GM12878 (cell line): ENCODE results near the gene SNCG. TPM values are rescaled to one million over a fixed set of nuclear protein-coding genes. Genes with fewer than 3 reads are reported as not detected.

Experiments used
- ATAC-seq: fragments of 200-7000 bp; cut with Tn5 transposase; 3 replicates; pipeline ENCODE4 v1.9.1; 2020; ENCODE audit warnings: mild to moderate bottlenecking, moderate library complexity
- BruUV-seq: library from RNA; stranded (reverse); fragments of 400-500 nt; replicated peaks from 2 replicates; lab custom pipeline; 2021; lab: Mats Ljungman, UMichigan
- CTCF ChIA-PET: fragments of 300-600 bp; sonication (Branson Sonifier 250); formaldehyde crosslinking; extraction: SDS; loops from one replicate; lab custom pipeline; 2021; ENCODE audit warnings: inconsistent platforms; lab: Yijun Ruan, JAX
- POLR2A ChIA-PET: fragments of 350-600 bp; formaldehyde crosslinking; extraction: SDS; loops from one replicate; lab custom pipeline; 2021; ENCODE audit warnings: inconsistent platforms; lab: Charles Lee
- RAD21 ChIA-PET: fragments of 300-600 bp; sonication (Branson Sonifier 250); formaldehyde crosslinking; loops from one replicate; lab custom pipeline; 2023; ENCODE audit warnings: antibody characterized with exemption; ENCODE audit not compliant: unreplicated experiment; lab: Charles Lee
- SMC1A ChIA-PET: fragments of 300-600 bp; sonication (Branson Sonifier 250); formaldehyde crosslinking; loops from one replicate; lab custom pipeline; 2023; ENCODE audit not compliant: unreplicated experiment, uncharacterized antibody; lab: Charles Lee
- DNase-seq: peaks from one replicate; pipeline ENCODE4 v3.0.0-alpha.2; 2011; ENCODE audit warnings: low read depth, low spot score
- FAIRE-seq: peaks from 3 replicates; lab custom pipeline; 2011; peaks lifted over from hg19 to GRCh38; lab: Jason Lieb, UNC
- H2AFZ ChIP-seq: 2 replicates; pipeline ENCODE4 v1.6.0; 2011; ENCODE audit warnings: low read depth, low read length, control low read depth; ENCODE audit not compliant: control insufficient read depth
- H3K27ac ChIP-seq: 2 replicates; pipeline ENCODE4 v1.5.1; 2011; ENCODE audit warnings: control low read depth; ENCODE audit not compliant: control insufficient read depth, insufficient read depth
- H3K27me3 ChIP-seq, 2 experiments: replicated peaks in 1 of 2; 2 replicates each; pipeline versions ENCODE4 v1.6.0 to v1.6.1; 2011; ENCODE audit warnings: low read length in 1 of 2; ENCODE audit not compliant: control insufficient read depth in 2 of 2, insufficient read depth in 2 of 2
- H3K36me3 ChIP-seq, 2 experiments: 2 replicates each; pipeline ENCODE4 v1.5.1; 2011; ENCODE audit warnings: low read length in 1 of 2; ENCODE audit not compliant: control insufficient read depth in 2 of 2, insufficient read depth in 2 of 2
- H3K4me1 ChIP-seq: 2 replicates; pipeline ENCODE4 v1.6.1; 2011; ENCODE audit warnings: mild to moderate bottlenecking, low read length, moderate library complexity, mixed read lengths; ENCODE audit not compliant: control insufficient read depth, insufficient read depth
- H3K4me2 ChIP-seq: 2 replicates; pipeline ENCODE4 v1.6.0; 2011; ENCODE audit warnings: control low read depth; ENCODE audit not compliant: control insufficient read depth, insufficient read depth
- H3K4me3 ChIP-seq: fragments of 200-600 bp; sonication (generic); 2 replicates; pipeline ENCODE4 v1.5.1; 2016
- H3K79me2 ChIP-seq: 2 replicates; pipeline ENCODE4 v1.6.0; 2011; ENCODE audit warnings: low read length; ENCODE audit not compliant: control insufficient read depth, insufficient read depth
- H3K9ac ChIP-seq: 2 replicates; pipeline ENCODE4 v1.8.0; 2011; ENCODE audit warnings: low read length, control low read depth, mixed read lengths; ENCODE audit not compliant: control insufficient read depth, insufficient read depth
- H3K9me3 ChIP-seq: replicated peaks from 3 replicates; pipeline ENCODE4 v1.5.1; 2011; ENCODE audit warnings: mild to moderate bottlenecking, low read length; ENCODE audit not compliant: control insufficient read depth, insufficient read depth
- H4K20me1 ChIP-seq: 2 replicates; pipeline ENCODE4 v1.6.0; 2011; ENCODE audit not compliant: control insufficient read depth, insufficient read depth
- ATF3 ChIP-seq: IDR thresholded peaks from 2 replicates; pipeline ENCODE4 v1.6.1; 2011; ENCODE audit warnings: low read depth, mild to moderate bottlenecking, low read length, moderate library complexity, borderline replicate concordance; ENCODE audit errors: extremely low read depth
- BMI1 ChIP-seq: fragments of 450-650 bp; IDR thresholded peaks from 2 replicates; pipeline ENCODE4 v1.6.1; 2016; ENCODE audit warnings: mild to moderate bottlenecking, moderate library complexity, borderline replicate concordance
- BRCA1 ChIP-seq: IDR thresholded peaks from 2 replicates; pipeline ENCODE4 v1.6.1; 2011; ENCODE audit warnings: low read depth, low read length, improper control_type of control experiment
- CHD2 ChIP-seq: IDR thresholded peaks from 2 replicates; pipeline ENCODE4 v1.6.1; 2011; ENCODE audit warnings: low read depth, low read length, improper control_type of control experiment, borderline replicate concordance
- JUND ChIP-seq: IDR thresholded peaks from 2 replicates; pipeline ENCODE4 v1.6.1; 2012; ENCODE audit warnings: low read depth, mild to moderate bottlenecking, low read length, improper control_type of control experiment, moderate library complexity
- KLF5 ChIP-seq: fragments of 450-650 bp; IDR thresholded peaks from 2 replicates; pipeline ENCODE4 v1.6.1; 2014; ENCODE audit warnings: mild to moderate bottlenecking; ENCODE audit not compliant: partially characterized antibody
- MEF2A ChIP-seq: IDR thresholded peaks from 2 replicates; pipeline ENCODE4 v1.6.1; 2011; ENCODE audit warnings: low read depth, mild to moderate bottlenecking, low read length, moderate library complexity; ENCODE audit not compliant: insufficient read depth
- MTA3 ChIP-seq: IDR thresholded peaks from 2 replicates; pipeline ENCODE4 v1.6.1; 2012; ENCODE audit warnings: low read length, inconsistent platforms, borderline replicate concordance
- MYB ChIP-seq: fragments of 150-350 bp; IDR thresholded peaks from 2 replicates; pipeline ENCODE4 v1.6.1; 2014; ENCODE audit warnings: mild to moderate bottlenecking, low read depth, low read length, borderline replicate concordance
- NFIC ChIP-seq: IDR thresholded peaks from 2 replicates; pipeline ENCODE4 v1.6.1; 2012; ENCODE audit warnings: low read depth, mild to moderate bottlenecking, inconsistent platforms, low read length, moderate library complexity
- NR2C1 ChIP-seq: fragments of 450-650 bp; IDR thresholded peaks from 2 replicates; pipeline ENCODE4 v1.6.1; 2017; ENCODE audit warnings: antibody characterized with exemption, mild to moderate bottlenecking, moderate library complexity
- POU2F2 ChIP-seq: IDR thresholded peaks from 3 replicates; pipeline ENCODE4 v1.6.1; 2011; ENCODE audit warnings: low read depth, mild to moderate bottlenecking, low read length, borderline replicate concordance
- RBBP5 ChIP-seq: fragments of 200-600 bp; sonication (generic); conservative IDR thresholded peaks from 2 replicates; pipeline ENCODE4 v1.6.1; 2016
- SIN3A ChIP-seq: IDR thresholded peaks from 2 replicates; pipeline ENCODE4 v1.6.1; 2012; ENCODE audit warnings: low read depth, low read length, improper control_type of control experiment
- TARDBP ChIP-seq: IDR thresholded peaks from 2 replicates; pipeline ENCODE4 v1.6.1; 2016; ENCODE audit warnings: borderline replicate concordance
- ZBED1 ChIP-seq: IDR thresholded peaks from 2 replicates; pipeline ENCODE4 v1.6.1; 2016; ENCODE audit warnings: borderline replicate concordance
- ZNF274 ChIP-seq: IDR thresholded peaks from one replicate; pipeline ENCODE4 v1.8.0; 2011; ENCODE audit not compliant: insufficient read length, insufficient read depth
- ZSCAN29 ChIP-seq: fragments of 450-650 bp; IDR thresholded peaks from 2 replicates; pipeline ENCODE4 v1.6.1; 2017; ENCODE audit warnings: mild to moderate bottlenecking, moderate library complexity
- WGBS: methylation state at CpG from one replicate; pipeline ENCODE4 v1.1.6; 2016; ENCODE audit warnings: low lambda C conversion rate; ENCODE audit not compliant: insufficient replicate concordance, insufficient coverage; ENCODE audit errors: missing lambda C conversion rate; 5-methylcytosine and 5-hydroxymethylcytosine counted together
- in situ Hi-C: fragments of 300-500 bp; cut with MboI; formaldehyde crosslinking; loops from 9 replicates; pipeline ENCODE4 v1.14.3; 2018; ENCODE audit warnings: mixed read lengths
- intact Hi-C: fragments of 100-400 bp; cut with micrococcal nuclease; formaldehyde crosslinking; loops from one replicate; pipeline ENCODE4 v1.14.2; 2022; ENCODE audit not compliant: unreplicated experiment
- polyA plus RNA-seq, 11 experiments: library from polyadenylated mRNA; depleted of rRNA in 4 of 11; unstranded in 6 of 11; stranded (reverse) in 5 of 11; fragments of >200 nt; fragmentation: Nextera tagmentation in 4 of 11; fragmentation: Illumina TruSeq in 1 of 11; extraction: Ambion mirVana in 4 of 11; extraction: Trizol in 1 of 11; gene quantifications; 1 replicate in 1 of 11; 2 replicates in 10 of 11; pipeline versions ENCODE4 v1.2.1 to v1.2.3, GENCODE V29; 2011 to 2016; ENCODE audit warnings: inconsistent platforms in 2 of 11, missing spikeins in 2 of 11, low read depth in 1 of 11
- total RNA-seq, 4 experiments: library from RNA; depleted of rRNA in 3 of 4; stranded (reverse); fragments of >200 nt in 3 of 4; fragmentation: Illumina TruSeq in 1 of 4; extraction: Trizol in 1 of 4; gene quantifications; 2 replicates each; pipeline versions ENCODE4 v1.2.1 to v1.2.3, GENCODE V29; 2013 to 2021

SNCG gene
- total and polyA plus RNA-seq, 10 of the 15 experiments (the other 5 are each of a cell fraction or from before 2014, with no cell fraction given) = 0.22 to 1.3 (median 0.42) TPM; not detected in 6

DNA sequence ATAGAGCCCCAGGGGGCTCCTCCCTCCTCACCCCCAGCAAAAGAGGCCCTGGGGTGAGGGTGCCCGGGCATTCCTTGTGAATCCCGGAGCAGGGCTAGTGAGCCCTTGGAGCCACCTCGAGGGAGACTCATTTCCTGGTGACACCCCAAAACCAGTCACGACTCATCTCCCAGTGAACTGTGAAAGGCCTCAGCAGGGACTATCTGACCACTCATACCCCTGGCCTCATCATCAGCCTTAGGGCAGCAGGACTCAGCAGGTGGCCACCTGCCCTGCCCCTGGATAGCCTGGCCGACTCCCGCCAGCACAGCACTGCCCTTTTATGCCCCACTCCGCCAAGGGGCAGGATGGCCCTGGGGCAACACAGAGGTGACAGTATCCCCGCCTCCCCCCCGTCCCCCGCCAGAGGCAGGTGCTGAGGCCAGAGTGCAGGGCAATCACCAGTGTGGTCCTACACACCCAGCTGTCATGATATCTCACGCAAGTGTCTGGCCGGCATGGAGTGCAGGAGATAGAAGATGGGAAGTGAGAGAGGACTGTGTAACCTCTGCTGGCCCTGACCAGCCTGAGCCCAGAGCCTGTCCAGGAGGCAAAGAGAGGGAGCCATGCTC, 3.2 kb downstream of the SNCG start:
- no peaks in the 10 kb centered on the region for H3K36me3 ChIP-seq
- POLR2A ChIA-PET = no interaction called here
- H3K79me2 ChIP-seq = no peaks in the 10 kb centered on the region
- 77% methylated on average over 12 of the region's 12 CpGs for WGBS
- in situ Hi-C loops = no loop called here
- RAD21 ChIA-PET = interaction anchor here (1.2 kb wide), 1 partner anchor 20 kb away, joined by 5 read pairs; no protein-coding TSS in a partner anchor
- no peak overlapping the region for H3K9ac ChIP-seq
- BruUV-seq = no TSS peak
- CTCF ChIA-PET = interaction anchor here (0.8 to 2.8 kb wide), 4 partner anchors 9 to 45 kb away, joined by 3 to 14 read pairs (median 6); no protein-coding TSS in a partner anchor
- no peak overlapping the region for H3K27ac ChIP-seq
- ATAC-seq (no peak), FAIRE-seq (no peak), DNase-seq (no peak)
- no peaks in the 10 kb centered on the region for H3K9me3 ChIP-seq
- TF ChIP-seq BMI1 = no peak
- TF ChIP-seq JUND = no peak
- TF ChIP-seq KLF5 = no peak
- TF ChIP-seq NR2C1 = no peak
- no peak for TF ChIP-seq POU2F2
- no peak for TF ChIP-seq MYB
- no peak for TF ChIP-seq ZBED1
- TF ChIP-seq SIN3A = no peak
- no peak for TF ChIP-seq RBBP5
- no peak for TF ChIP-seq NFIC
- no peak for TF ChIP-seq MEF2A
- no peak for TF ChIP-seq BRCA1
- no peak for TF ChIP-seq ATF3
- no peak for TF ChIP-seq CHD2
- TF ChIP-seq ZNF274 = no peak
- TF ChIP-seq ZSCAN29 = no peak
- no peak for TF ChIP-seq MTA3
- TF ChIP-seq TARDBP = no peak
- intact Hi-C loops = no loop called here
- SMC1A ChIA-PET = no interaction called here
- H3K4me1 ChIP-seq = peaks cover 37% of the 10 kb centered on the region
- H3K27me3 ChIP-seq = no peaks in the 10 kb centered on the region
- no peak overlapping the region for H3K4me3 ChIP-seq
- H2AFZ ChIP-seq = no peak overlapping the region
- no peak overlapping the region for H3K4me2 ChIP-seq
- H4K20me1 ChIP-seq = no peaks in the 10 kb centered on the region
